Measurements from ENCODE around the gene PHF14.

The PHF14 gene

DNA sequence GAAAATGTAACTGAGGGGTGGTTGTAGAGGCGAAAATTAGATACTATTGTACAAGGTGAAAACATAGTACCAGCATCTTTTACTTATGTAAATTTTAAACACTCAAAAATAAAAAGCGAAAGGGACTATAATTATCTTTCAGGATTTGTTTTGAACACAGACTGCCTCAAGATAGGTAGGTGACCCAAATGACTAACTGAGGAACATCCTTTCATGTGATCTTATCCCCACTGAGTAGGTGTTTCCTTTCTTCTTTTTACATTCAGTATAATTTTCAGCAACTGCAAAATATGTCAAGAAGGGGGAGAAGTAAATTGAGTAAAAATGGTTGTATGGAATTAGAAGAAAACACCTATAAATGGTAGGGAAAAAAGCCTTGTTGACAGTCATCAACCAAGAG, 236.7 kb downstream of the PHF14 start:
- DNase-seq = no peak

- peak; percentile 63 for DNase-seq
Measured at GRCh38 chr7:11212080-11212711, 238.5 kb downstream of the PHF14 start.

DNA sequence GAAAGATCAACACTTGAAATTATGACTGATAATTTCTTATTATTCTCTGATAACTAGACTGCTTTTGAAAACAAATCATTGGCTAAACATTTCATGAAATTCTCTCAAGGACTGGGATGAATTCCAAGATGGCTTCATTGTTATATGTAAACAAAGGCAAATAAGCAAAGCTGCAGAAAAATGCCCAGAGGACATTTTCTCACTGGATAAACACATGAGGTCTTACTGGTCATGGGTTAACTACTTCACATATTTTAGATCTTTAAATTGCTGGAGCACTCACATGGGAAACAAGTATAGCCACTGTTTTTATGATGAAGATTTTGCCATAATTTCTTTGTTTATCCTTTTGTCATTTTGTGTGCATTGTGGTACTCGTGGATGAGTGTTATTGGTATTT, 239.1 kb downstream of the PHF14 start:
- DNase-seq = peak; percentile 1

DNA sequence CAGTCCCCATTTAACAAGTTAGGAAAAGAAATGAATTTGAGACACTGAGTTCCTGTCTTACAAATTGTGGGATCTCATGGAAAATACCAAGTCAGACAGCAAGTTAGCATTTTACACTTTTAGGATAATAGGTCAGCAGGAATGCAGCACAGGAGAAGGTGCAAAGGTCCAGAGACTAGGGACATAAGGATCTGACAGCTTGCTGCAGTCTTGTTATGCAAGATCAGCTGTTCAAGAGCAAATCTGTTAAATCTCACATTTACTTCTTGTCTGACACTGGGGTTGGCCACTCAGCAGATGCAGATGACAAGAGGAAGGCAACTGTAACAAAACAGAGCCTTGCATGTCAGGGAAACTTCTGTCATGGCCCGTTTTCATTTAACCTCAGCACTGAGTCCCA, 239.6 kb downstream of the PHF14 start:
- DNase-seq = no peak

- no peak for DNase-seq
Measured at GRCh38 chr7:11216276-11216675, 242.6 kb downstream of the PHF14 start.

- DNase-seq = no peak
Measured at GRCh38 chr7:11217848-11218565, 244.3 kb downstream of the PHF14 start.
